ENCODE measurements around the gene CTSL. TPM values are rescaled to one million over a fixed set of nuclear protein-coding genes. Genes with fewer than 3 reads are reported as not detected.
"Not testable (repeated sequence)": the region's sequence is repeated elsewhere in the genome, so short reads cannot be mapped to it uniquely, and the experiment has no call there.

Gene CTSL
- total and polyA plus RNA-seq, 2 experiments from 2014 or later = 34.5 to 35.3 TPM

DNA sequence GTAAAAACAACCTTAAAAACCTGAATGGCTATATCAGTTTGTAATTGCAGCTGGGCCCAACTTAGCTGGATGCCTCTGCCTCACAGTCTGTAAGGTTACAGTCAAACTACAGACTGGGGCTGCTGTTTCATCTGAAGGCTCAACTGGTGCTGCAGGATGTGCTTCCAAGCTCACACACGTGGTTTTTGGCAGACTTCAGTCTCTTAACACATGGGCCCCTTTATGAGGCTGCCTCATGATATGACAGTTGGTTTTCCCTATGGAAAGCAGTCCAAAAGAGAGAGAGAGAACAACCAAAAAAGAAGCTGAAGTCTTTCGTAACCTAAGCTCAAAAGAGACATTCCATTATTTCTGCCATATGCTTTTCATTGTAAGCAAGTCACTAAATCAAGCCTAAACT lies 27.4 kb downstream of the CTSL start (continued):
- TF ChIP-seq, protein P1, sequence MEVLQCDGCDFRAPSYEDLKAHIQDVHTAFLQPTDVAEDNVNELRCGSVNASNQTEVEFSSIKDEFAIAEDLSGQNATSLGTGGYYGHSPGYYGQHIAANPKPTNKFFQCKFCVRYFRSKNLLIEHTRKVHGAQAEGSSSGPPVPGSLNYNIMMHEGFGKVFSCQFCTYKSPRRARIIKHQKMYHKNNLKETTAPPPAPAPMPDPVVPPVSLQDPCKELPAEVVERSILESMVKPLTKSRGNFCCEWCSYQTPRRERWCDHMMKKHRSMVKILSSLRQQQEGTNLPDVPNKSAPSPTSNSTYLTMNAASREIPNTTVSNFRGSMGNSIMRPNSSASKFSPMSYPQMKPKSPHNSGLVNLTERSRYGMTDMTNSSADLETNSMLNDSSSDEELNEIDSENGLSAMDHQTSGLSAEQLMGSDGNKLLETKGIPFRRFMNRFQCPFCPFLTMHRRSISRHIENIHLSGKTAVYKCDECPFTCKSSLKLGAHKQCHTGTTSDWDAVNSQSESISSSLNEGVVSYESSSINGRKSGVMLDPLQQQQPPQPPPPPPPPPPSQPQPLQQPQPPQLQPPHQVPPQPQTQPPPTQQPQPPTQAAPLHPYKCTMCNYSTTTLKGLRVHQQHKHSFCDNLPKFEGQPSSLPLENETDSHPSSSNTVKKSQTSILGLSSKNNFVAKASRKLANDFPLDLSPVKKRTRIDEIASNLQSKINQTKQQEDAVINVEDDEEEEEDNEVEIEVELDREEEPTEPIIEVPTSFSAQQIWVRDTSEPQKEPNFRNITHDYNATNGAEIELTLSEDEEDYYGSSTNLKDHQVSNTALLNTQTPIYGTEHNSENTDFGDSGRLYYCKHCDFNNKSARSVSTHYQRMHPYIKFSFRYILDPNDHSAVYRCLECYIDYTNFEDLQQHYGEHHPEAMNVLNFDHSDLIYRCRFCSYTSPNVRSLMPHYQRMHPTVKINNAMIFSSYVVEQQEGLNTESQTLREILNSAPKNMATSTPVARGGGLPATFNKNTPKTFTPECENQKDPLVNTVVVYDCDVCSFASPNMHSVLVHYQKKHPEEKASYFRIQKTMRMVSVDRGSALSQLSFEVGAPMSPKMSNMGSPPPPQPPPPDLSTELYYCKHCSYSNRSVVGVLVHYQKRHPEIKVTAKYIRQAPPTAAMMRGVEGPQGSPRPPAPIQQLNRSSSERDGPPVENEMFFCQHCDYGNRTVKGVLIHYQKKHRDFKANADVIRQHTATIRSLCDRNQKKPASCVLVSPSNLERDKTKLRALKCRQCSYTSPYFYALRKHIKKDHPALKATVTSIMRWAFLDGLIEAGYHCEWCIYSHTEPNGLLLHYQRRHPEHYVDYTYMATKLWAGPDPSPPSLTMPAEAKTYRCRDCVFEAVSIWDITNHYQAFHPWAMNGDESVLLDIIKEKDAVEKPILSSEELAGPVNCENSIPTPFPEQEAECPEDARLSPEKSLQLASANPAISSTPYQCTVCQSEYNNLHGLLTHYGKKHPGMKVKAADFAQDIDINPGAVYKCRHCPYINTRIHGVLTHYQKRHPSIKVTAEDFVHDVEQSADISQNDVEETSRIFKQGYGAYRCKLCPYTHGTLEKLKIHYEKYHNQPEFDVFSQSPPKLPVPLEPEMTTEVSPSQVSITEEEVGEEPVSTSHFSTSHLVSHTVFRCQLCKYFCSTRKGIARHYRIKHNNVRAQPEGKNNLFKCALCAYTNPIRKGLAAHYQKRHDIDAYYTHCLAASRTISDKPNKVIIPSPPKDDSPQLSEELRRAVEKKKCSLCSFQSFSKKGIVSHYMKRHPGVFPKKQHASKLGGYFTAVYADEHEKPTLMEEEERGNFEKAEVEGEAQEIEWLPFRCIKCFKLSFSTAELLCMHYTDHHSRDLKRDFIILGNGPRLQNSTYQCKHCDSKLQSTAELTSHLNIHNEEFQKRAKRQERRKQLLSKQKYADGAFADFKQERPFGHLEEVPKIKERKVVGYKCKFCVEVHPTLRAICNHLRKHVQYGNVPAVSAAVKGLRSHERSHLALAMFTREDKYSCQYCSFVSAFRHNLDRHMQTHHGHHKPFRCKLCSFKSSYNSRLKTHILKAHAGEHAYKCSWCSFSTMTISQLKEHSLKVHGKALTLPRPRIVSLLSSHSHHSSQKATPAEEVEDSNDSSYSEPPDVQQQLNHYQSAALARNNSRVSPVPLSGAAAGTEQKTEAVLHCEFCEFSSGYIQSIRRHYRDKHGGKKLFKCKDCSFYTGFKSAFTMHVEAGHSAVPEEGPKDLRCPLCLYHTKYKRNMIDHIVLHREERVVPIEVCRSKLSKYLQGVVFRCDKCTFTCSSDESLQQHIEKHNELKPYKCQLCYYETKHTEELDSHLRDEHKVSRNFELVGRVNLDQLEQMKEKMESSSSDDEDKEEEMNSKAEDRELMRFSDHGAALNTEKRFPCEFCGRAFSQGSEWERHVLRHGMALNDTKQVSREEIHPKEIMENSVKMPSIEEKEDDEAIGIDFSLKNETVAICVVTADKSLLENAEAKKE (CRISPR knock-in tag; IDR thresholded peaks at IDR 0.05) = no peak
- TF ChIP-seq EZH2phosphoT487 (IDR thresholded peaks at IDR 0.05; ENCODE audit: unreplicated experiment) (no peak), EZH2 (IDR thresholded peaks at IDR 0.05; ENCODE audit: low read depth, unreplicated experiment) (no peak), NANOG (IDR thresholded peaks at IDR 0.05; ENCODE audit: borderline replicate concordance) (no peak)

DNA sequence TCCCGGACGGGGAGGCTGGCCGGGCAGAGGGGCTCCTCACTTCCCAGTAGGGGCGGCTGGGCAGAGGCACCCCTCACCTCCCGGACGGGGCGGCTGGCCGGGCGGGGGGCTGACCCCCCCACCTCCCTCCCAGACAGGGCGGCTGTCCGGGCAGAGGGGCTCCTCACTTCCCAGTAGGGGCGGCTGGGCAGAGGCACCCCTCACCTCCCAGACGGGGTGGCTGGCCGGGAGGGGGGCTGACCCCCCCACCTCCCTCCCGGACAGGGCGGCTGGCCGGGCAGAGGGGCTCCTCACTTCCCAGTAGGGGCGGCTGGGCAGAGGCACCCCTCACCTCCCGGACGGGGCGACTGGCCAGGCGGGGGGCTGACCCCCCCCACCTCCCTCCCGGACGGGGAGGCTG lies 32.4 kb downstream of the CTSL start:
- H3K27me3 ChIP-seq (ENCODE audit: insufficient read depth); H3K4me2 ChIP-seq; H3K27ac Mint-ChIP-seq; H3K4me3 ChIP-seq; H2AFZ ChIP-seq; H3K79me2 ChIP-seq (replicated peaks; ENCODE audit: insufficient read depth); H3K9me2 ChIP-seq (ENCODE audit: insufficient read depth); H3K36me3 Mint-ChIP-seq (ENCODE audit: low read depth); DNase-seq (ENCODE audit: low spot score); H3K4me1 Mint-ChIP-seq; H3K4me1 ChIP-seq (ENCODE audit: insufficient read depth); H3K27ac ChIP-seq (ENCODE audit: low read depth); H3K36me3 ChIP-seq (ENCODE audit: insufficient read depth); H3K4me3 Mint-ChIP-seq; H4K20me1 ChIP-seq (replicated peaks; ENCODE audit: insufficient read depth); H3K27me3 Mint-ChIP-seq (ENCODE audit: insufficient read depth, low read depth, poor library complexity); ATAC-seq; H3F3A ChIP-seq (replicated peaks; ENCODE audit: low read depth): not testable (repeated sequence)
- peaks cover 22% of the 10 kb centered on the region for H3K9me3 Mint-ChIP-seq

DNA sequence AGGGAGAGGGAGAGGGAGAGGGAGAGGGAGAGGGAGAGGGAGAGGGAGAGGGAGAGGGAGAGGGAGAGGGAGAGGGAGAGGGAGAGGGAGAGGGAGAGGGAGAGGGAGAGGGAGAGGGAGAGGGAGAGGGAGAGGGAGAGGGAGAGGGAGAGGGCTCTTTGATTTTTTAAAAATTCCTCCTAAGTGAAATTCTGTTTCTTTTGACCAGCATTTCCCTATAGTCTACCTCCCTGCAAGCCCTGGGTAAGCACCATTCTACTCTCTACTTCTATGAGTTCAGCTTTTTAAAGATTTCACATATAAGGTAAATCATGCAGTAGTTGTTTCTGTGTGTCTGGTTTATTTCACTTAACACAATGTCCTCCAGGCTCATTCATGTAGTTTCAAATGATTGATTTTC lies 34.1 kb downstream of the CTSL start:
- not testable (repeated sequence) for H3K4me1 ChIP-seq (ENCODE audit: insufficient read depth); H3K4me3 ChIP-seq; DNase-seq (ENCODE audit: low spot score); H2AFZ ChIP-seq; ATAC-seq; H3K36me3 ChIP-seq (ENCODE audit: insufficient read depth); H3K9me2 ChIP-seq (ENCODE audit: insufficient read depth); H3K27ac ChIP-seq (ENCODE audit: low read depth); H4K20me1 ChIP-seq (replicated peaks; ENCODE audit: insufficient read depth); H3K27me3 Mint-ChIP-seq (ENCODE audit: insufficient read depth, low read depth, poor library complexity); H3K4me3 Mint-ChIP-seq; H3K27me3 ChIP-seq (ENCODE audit: insufficient read depth); H3K4me2 ChIP-seq; H3K79me2 ChIP-seq (replicated peaks; ENCODE audit: insufficient read depth); H3K27ac Mint-ChIP-seq; H3K36me3 Mint-ChIP-seq (ENCODE audit: low read depth); H3F3A ChIP-seq (replicated peaks; ENCODE audit: low read depth)
- Mint-ChIP-seq H3K9me3 (peaks cover 18% of the 10 kb centered on the region), H3K4me1 (peaks cover 15% of the 10 kb centered on the region)
